Measurements from ENCODE around the gene ADGRG1. TPM values are rescaled to one million over a fixed set of nuclear protein-coding genes. Genes with fewer than 3 reads are reported as not detected.

The ADGRG1 gene
- total RNA-seq, 1 experiment from 2014 or later: 2.0 TPM

DNA sequence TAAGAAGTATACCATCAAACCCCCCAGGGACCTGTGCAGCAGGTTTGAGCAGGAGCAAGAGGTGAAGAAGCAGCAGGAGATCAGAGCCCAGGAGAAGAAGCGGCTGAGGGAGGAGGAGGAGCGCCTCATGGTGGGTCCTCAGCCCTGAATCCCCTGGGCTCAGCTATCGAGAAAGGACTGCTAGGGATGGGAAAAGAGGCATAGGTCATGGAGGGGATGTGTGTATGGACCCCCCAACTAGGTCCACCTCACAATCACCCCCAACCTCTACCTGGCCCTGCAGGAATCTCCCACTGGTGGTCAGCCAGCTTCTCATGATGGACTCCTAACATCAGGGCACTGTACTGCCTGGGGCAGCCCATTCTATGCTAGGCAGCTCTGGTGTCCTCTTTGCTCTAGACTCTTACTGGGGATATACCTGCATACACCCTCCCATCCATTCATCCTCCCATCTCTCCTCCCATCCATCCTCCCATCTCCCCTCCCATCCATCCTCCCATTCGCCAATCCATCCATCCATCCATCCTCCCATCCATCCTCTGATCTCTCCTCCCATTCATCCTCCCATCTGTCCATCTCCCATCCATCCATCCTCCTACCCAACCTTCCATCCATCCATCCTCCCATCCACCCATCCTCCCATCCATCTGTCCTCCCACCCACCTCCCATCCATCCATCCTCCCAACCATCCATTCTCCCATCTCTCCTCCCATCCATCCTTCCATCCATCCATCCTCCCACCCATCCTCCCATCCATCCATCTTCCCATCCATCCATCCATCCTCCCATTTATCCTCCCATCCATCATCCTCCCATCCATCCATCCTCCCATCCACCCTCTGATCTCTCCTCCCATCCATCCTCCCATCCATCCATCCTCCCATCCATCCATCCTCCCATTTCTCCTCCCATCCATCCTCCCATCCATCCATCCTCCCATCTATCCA, 76.7 kb downstream of the ADGRG1 start:
- TF ChIP-seq OVOL2 (CRISPR knock-in tag; IDR thresholded peaks at IDR 0.05; ENCODE audit: borderline replicate concordance) (no peak), ZNF219 (CRISPR knock-in tag; IDR thresholded peaks at IDR 0.05; ENCODE audit: borderline replicate concordance) (no peak), JAZF1 (CRISPR knock-in tag; IDR thresholded peaks at IDR 0.05) (no peak), ATF1 (CRISPR knock-in tag; IDR thresholded peaks at IDR 0.05) (no peak), KAT7 (CRISPR knock-in tag; IDR thresholded peaks at IDR 0.05; ENCODE audit: borderline replicate concordance) (no peak), RELA (CRISPR knock-in tag; IDR thresholded peaks at IDR 0.05; ENCODE audit: borderline replicate concordance) (no peak)
- TF ChIP-seq, protein P1, sequence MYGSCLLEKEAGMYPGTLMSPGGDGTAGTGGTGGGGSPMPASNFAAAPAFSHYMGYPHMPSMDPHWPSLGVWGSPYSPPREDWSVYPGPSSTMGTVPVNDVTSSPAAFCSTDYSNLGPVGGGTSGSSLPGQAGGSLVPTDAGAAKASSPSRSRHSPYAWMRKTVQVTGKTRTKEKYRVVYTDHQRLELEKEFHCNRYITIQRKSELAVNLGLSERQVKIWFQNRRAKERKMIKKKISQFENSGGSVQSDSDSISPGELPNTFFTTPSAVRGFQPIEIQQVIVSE (CRISPR knock-in tag; IDR thresholded peaks at IDR 0.05; ENCODE audit: borderline replicate concordance): no peak
- TF ChIP-seq, protein P2, sequence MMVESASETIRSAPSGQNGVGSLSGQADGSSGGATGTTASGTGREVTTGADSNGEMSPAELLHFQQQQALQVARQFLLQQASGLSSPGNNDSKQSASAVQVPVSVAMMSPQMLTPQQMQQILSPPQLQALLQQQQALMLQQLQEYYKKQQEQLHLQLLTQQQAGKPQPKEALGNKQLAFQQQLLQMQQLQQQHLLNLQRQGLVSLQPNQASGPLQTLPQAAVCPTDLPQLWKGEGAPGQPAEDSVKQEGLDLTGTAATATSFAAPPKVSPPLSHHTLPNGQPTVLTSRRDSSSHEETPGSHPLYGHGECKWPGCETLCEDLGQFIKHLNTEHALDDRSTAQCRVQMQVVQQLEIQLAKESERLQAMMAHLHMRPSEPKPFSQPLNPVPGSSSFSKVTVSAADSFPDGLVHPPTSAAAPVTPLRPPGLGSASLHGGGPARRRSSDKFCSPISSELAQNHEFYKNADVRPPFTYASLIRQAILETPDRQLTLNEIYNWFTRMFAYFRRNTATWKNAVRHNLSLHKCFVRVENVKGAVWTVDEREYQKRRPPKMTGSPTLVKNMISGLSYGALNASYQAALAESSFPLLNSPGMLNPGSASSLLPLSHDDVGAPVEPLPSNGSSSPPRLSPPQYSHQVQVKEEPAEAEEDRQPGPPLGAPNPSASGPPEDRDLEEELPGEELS (CRISPR knock-in tag; IDR thresholded peaks at IDR 0.05): no peak
- TF ChIP-seq, protein P3, sequence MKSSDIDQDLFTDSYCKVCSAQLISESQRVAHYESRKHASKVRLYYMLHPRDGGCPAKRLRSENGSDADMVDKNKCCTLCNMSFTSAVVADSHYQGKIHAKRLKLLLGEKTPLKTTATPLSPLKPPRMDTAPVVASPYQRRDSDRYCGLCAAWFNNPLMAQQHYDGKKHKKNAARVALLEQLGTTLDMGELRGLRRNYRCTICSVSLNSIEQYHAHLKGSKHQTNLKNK (CRISPR knock-in tag; IDR thresholded peaks at IDR 0.05): no peak
- TF ChIP-seq, protein P4, sequence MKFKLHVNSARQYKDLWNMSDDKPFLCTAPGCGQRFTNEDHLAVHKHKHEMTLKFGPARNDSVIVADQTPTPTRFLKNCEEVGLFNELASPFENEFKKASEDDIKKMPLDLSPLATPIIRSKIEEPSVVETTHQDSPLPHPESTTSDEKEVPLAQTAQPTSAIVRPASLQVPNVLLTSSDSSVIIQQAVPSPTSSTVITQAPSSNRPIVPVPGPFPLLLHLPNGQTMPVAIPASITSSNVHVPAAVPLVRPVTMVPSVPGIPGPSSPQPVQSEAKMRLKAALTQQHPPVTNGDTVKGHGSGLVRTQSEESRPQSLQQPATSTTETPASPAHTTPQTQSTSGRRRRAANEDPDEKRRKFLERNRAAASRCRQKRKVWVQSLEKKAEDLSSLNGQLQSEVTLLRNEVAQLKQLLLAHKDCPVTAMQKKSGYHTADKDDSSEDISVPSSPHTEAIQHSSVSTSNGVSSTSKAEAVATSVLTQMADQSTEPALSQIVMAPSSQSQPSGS (CRISPR knock-in tag; IDR thresholded peaks at IDR 0.05; ENCODE audit: borderline replicate concordance, low read depth): no peak
- TF ChIP-seq, protein P5, sequence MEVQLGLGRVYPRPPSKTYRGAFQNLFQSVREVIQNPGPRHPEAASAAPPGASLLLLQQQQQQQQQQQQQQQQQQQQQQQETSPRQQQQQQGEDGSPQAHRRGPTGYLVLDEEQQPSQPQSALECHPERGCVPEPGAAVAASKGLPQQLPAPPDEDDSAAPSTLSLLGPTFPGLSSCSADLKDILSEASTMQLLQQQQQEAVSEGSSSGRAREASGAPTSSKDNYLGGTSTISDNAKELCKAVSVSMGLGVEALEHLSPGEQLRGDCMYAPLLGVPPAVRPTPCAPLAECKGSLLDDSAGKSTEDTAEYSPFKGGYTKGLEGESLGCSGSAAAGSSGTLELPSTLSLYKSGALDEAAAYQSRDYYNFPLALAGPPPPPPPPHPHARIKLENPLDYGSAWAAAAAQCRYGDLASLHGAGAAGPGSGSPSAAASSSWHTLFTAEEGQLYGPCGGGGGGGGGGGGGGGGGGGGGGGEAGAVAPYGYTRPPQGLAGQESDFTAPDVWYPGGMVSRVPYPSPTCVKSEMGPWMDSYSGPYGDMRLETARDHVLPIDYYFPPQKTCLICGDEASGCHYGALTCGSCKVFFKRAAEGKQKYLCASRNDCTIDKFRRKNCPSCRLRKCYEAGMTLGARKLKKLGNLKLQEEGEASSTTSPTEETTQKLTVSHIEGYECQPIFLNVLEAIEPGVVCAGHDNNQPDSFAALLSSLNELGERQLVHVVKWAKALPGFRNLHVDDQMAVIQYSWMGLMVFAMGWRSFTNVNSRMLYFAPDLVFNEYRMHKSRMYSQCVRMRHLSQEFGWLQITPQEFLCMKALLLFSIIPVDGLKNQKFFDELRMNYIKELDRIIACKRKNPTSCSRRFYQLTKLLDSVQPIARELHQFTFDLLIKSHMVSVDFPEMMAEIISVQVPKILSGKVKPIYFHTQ (CRISPR knock-in tag; IDR thresholded peaks at IDR 0.05): no peak
- TF ChIP-seq, protein P6, sequence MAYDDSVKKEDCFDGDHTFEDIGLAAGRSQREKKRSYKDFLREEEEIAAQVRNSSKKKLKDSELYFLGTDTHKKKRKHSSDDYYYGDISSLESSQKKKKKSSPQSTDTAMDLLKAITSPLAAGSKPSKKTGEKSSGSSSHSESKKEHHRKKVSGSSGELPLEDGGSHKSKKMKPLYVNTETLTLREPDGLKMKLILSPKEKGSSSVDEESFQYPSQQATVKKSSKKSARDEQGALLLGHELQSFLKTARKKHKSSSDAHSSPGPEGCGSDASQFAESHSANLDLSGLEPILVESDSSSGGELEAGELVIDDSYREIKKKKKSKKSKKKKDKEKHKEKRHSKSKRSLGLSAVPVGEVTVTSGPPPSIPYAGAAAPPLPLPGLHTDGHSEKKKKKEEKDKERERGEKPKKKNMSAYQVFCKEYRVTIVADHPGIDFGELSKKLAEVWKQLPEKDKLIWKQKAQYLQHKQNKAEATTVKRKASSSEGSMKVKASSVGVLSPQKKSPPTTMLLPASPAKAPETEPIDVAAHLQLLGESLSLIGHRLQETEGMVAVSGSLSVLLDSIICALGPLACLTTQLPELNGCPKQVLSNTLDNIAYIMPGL (CRISPR knock-in tag; IDR thresholded peaks at IDR 0.05): no peak
- Mint-ChIP-seq H3K9me3 (peaks cover 7% of the 10 kb centered on the region; the same call in 1 of the 2 replicates), H3K4me1 (peaks cover 5% of the 10 kb centered on the region; the same call in 1 of the 2 replicates), H3K27me3 (ENCODE audit: low read depth) (no peaks in the 10 kb centered on the region; the same call in 1 of the 2 replicates), H3K4me3 (no peak overlapping the region), H3K27ac (no peak overlapping the region), H3K36me3 (no peaks in the 10 kb centered on the region)
- POLR2A ChIA-PET: no interaction called here
- DNase-seq (ENCODE audit: low spot score) (no peak), ATAC-seq (no peak)
- CTCF ChIA-PET: interaction anchor here (1.6 to 1.9 kb wide), 2 partner anchors 52 to 129 kb away, joined by 3 to 6 read pairs; no protein-coding TSS in a partner anchor

DNA sequence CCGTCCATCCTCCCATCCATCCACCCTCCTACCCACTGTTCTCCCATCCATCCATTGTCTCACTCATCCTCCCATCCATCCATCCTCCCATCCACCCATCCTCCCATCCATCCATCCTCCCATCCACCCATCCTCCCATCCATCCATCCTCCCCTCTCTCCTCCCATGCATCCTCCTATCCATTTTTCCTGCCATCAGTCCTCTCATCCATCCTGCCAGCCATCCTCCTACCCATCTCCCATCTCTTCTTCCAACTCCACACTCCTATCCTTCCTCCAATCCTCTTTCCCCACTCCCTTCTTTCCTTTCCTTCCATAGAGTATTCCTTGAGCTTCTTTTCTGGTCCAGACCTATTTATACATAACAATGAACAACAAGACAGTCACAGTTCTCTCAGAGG, 78.3 kb downstream of the ADGRG1 start:
- Mint-ChIP-seq H3K27me3 (ENCODE audit: low read depth) (no peaks in the 10 kb centered on the region; the same call in 1 of the 2 replicates), H3K4me1 (peaks cover 5% of the 10 kb centered on the region; the same call in 1 of the 2 replicates), H3K27ac (no peak overlapping the region), H3K4me3 (no peak overlapping the region), H3K36me3 (no peaks in the 10 kb centered on the region), H3K9me3 (peaks cover 7% of the 10 kb centered on the region; the same call in 1 of the 2 replicates)
- CTCF ChIA-PET: no interaction called here
- no peak for DNase-seq (ENCODE audit: low spot score)
- ATAC-seq: no peak
- POLR2A ChIA-PET: no interaction called here
- TF ChIP-seq, protein P7, sequence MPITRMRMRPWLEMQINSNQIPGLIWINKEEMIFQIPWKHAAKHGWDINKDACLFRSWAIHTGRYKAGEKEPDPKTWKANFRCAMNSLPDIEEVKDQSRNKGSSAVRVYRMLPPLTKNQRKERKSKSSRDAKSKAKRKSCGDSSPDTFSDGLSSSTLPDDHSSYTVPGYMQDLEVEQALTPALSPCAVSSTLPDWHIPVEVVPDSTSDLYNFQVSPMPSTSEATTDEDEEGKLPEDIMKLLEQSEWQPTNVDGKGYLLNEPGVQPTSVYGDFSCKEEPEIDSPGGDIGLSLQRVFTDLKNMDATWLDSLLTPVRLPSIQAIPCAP (CRISPR knock-in tag; IDR thresholded peaks at IDR 0.05): no peak
- TF ChIP-seq, protein P8, sequence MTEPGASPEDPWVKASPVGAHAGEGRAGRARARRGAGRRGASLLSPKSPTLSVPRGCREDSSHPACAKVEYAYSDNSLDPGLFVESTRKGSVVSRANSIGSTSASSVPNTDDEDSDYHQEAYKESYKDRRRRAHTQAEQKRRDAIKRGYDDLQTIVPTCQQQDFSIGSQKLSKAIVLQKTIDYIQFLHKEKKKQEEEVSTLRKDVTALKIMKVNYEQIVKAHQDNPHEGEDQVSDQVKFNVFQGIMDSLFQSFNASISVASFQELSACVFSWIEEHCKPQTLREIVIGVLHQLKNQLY (CRISPR knock-in tag; IDR thresholded peaks at IDR 0.05): no peak
- TF ChIP-seq ZNF671 (CRISPR knock-in tag; IDR thresholded peaks at IDR 0.05) (no peak), ETV6 (CRISPR knock-in tag; IDR thresholded peaks at IDR 0.05) (no peak), CREM (CRISPR knock-in tag; IDR thresholded peaks at IDR 0.05) (no peak), JUN (CRISPR knock-in tag; IDR thresholded peaks at IDR 0.05) (no peak)
- TF ChIP-seq, protein P9, sequence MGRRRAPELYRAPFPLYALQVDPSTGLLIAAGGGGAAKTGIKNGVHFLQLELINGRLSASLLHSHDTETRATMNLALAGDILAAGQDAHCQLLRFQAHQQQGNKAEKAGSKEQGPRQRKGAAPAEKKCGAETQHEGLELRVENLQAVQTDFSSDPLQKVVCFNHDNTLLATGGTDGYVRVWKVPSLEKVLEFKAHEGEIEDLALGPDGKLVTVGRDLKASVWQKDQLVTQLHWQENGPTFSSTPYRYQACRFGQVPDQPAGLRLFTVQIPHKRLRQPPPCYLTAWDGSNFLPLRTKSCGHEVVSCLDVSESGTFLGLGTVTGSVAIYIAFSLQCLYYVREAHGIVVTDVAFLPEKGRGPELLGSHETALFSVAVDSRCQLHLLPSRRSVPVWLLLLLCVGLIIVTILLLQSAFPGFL (CRISPR knock-in tag; IDR thresholded peaks at IDR 0.05; ENCODE audit: borderline replicate concordance): no peak
